DMS53 (cell line): Measurements from ENCODE around the gene KIF19.
A peak's percentile ranks its signal among the peaks of the same experiment; 100 is the strongest.

Experiments used
- DNase-seq: peaks from one replicate; lab custom pipeline; 2025; lab: John Stamatoyannopoulos, UW

The KIF19 gene

GRCh38 chr17:74340470-74341023 is 14.5 kb downstream of the KIF19 start:
- DNase-seq: peak; percentile 94

GRCh38 chr17:74342224-74342623 is 16.2 kb downstream of the KIF19 start:
- no peak for DNase-seq

GRCh38 chr17:74343121-74343520 is 17.1 kb downstream of the KIF19 start:
- no peak for DNase-seq

GRCh38 chr17:74343526-74344284 is 17.7 kb downstream of the KIF19 start:
- no peak for DNase-seq

GRCh38 chr17:74344658-74345057 is 18.6 kb downstream of the KIF19 start:
- no peak for DNase-seq

- DNase-seq: no peak
Observed at GRCh38 chr17:74345433-74346241, 19.6 kb downstream of the KIF19 start.

GRCh38 chr17:74347646-74348045 is 21.6 kb downstream of the KIF19 start:
- no peak for DNase-seq

GRCh38 chr17:74349120-74349519 is 23.1 kb downstream of the KIF19 start:
- DNase-seq: no peak

- no peak for DNase-seq
Observed at GRCh38 chr17:74350486-74350885, 24.5 kb downstream of the KIF19 start.

GRCh38 chr17:74351552-74352210 is 25.7 kb downstream of the KIF19 start:
- no peak for DNase-seq

- DNase-seq: no peak
Observed at GRCh38 chr17:74353446-74354060, 27.5 kb downstream of the KIF19 start.

- no peak for DNase-seq
Observed at GRCh38 chr17:74354123-74354522, 28.1 kb downstream of the KIF19 start.

- no peak for DNase-seq
Observed at GRCh38 chr17:74354561-74354960, 28.5 kb downstream of the KIF19 start.

- DNase-seq: no peak
Observed at GRCh38 chr17:74355065-74355464, 29.0 kb downstream of the KIF19 start.

GRCh38 chr17:74356646-74357465 is 30.8 kb downstream of the KIF19 start:
- DNase-seq: no peak

GRCh38 chr17:74357466-74357809 is 31.4 kb downstream of the KIF19 start:
- DNase-seq: no peak

GRCh38 chr17:74358697-74359096 is 32.7 kb downstream of the KIF19 start:
- DNase-seq: no peak

- no peak for DNase-seq
Observed at GRCh38 chr17:74359916-74360315, 33.9 kb downstream of the KIF19 start.

GRCh38 chr17:74360899-74361229 is 34.8 kb downstream of the KIF19 start:
- DNase-seq: no peak

- DNase-seq: peak; percentile 92
Observed at GRCh38 chr17:74361230-74362068, 35.4 kb downstream of the KIF19 start, which contains the start of gene BTBD17. TSS of gene BTBD17 (minus strand) at chr17:74361868. CDS start at chr17:74361819, 49 bp downstream.
